ENCODE results near the gene ATP5F1C.
A peak's percentile ranks its signal among the peaks of the same experiment; 100 is the strongest.
"Not testable (repeated sequence)": the region's sequence is repeated elsewhere in the genome, so short reads cannot be mapped to it uniquely, and the experiment has no call there.

Gene ATP5F1C

GRCh38 chr10:7787857-7788638 is at the start of gene ATP5F1C, which contains the start of gene KIN:
ATP5F1C (plus strand) TSS chr10:7788177; CDS start chr10:7788208, 31 bp downstream.
KIN (minus strand) TSS chr10:7787993; CDS start chr10:7787933, 60 bp downstream.
- peak; percentile 97 for DNase-seq

- DNase-seq = no peak
These were observed 49.2 kb upstream of the ATP5F1C start for GRCh38 chr10:7738536-7739407.

GRCh38 chr10:7744307-7744706 is 43.7 kb upstream of the ATP5F1C start:
- no peak for DNase-seq

GRCh38 chr10:7748637-7749036 is 39.3 kb upstream of the ATP5F1C start:
- DNase-seq = not testable (repeated sequence)

GRCh38 chr10:7750222-7750621 is 37.8 kb upstream of the ATP5F1C start:
- no peak for DNase-seq

- DNase-seq = no peak
These were observed 35.7 kb upstream of the ATP5F1C start for GRCh38 chr10:7752251-7752650.

- no peak for DNase-seq
These were observed 32.9 kb upstream of the ATP5F1C start for GRCh38 chr10:7755103-7755502.

GRCh38 chr10:7756360-7756992 is 31.5 kb upstream of the ATP5F1C start:
- no peak for DNase-seq

GRCh38 chr10:7763929-7764328 is 24.0 kb upstream of the ATP5F1C start:
- no peak for DNase-seq

- no peak for DNase-seq
These were observed 21.7 kb upstream of the ATP5F1C start for GRCh38 chr10:7766241-7766640.

GRCh38 chr10:7767209-7767608 is 20.8 kb upstream of the ATP5F1C start:
- no peak for DNase-seq

GRCh38 chr10:7768417-7768816 is 19.6 kb upstream of the ATP5F1C start:
- no peak for DNase-seq

- no peak for DNase-seq
These were observed 13.9 kb upstream of the ATP5F1C start for GRCh38 chr10:7773845-7774801.

GRCh38 chr10:7776777-7777176 is 11.2 kb upstream of the ATP5F1C start:
- DNase-seq = no peak

GRCh38 chr10:7782194-7782593 is 5.8 kb upstream of the ATP5F1C start:
- DNase-seq = not testable (repeated sequence)

- DNase-seq = no peak
These were observed 1.5 kb upstream of the ATP5F1C start for GRCh38 chr10:7786430-7786829.

GRCh38 chr10:7787150-7787856 is 674 bp upstream of the ATP5F1C start:
- DNase-seq = no peak

GRCh38 chr10:7788639-7789286 is 786 bp downstream of the ATP5F1C start:
- DNase-seq = peak; percentile 9

- no peak for DNase-seq
These were observed 1.4 kb downstream of the ATP5F1C start for GRCh38 chr10:7789390-7789789.

- DNase-seq = no peak
These were observed 4.6 kb downstream of the ATP5F1C start for GRCh38 chr10:7792541-7792940.
